Ishikawa (cell line): Measurements from ENCODE around the gene PCDHGA6.
"Not testable (repeated sequence)": the region's sequence is repeated elsewhere in the genome, so short reads cannot be mapped to it uniquely, and the experiment has no call there.

Source experiments
- CREB1 ChIP-seq: IDR thresholded peaks from 2 replicates; pipeline ENCODE4 v1.6.1; 2012; ENCODE audit warnings: low read depth
- EGR1 ChIP-seq: IDR thresholded peaks from 2 replicates; pipeline ENCODE4 v1.6.1; 2012
- EP300 ChIP-seq: IDR thresholded peaks from 2 replicates; pipeline ENCODE4 v1.6.1; 2012; ENCODE audit warnings: borderline replicate concordance
- FOXM1 ChIP-seq: IDR thresholded peaks from 2 replicates; pipeline ENCODE4 v1.6.1; 2012; ENCODE audit warnings: low read depth, borderline replicate concordance
- MAX ChIP-seq: IDR thresholded peaks from 2 replicates; pipeline ENCODE4 v1.6.1; 2012
- REST ChIP-seq: IDR thresholded peaks from 2 replicates; pipeline ENCODE4 v1.6.1; 2012; ENCODE audit warnings: low read depth, mild to moderate bottlenecking
- TAF1 ChIP-seq: IDR thresholded peaks from 2 replicates; pipeline ENCODE4 v1.6.1; 2012; ENCODE audit warnings: low read depth, mild to moderate bottlenecking
- TCF12 ChIP-seq: IDR thresholded peaks from 2 replicates; pipeline ENCODE4 v1.6.1; 2012; ENCODE audit warnings: low read depth
- TEAD4 ChIP-seq: IDR thresholded peaks from 2 replicates; pipeline ENCODE4 v1.6.1; 2012
- USF1 ChIP-seq: IDR thresholded peaks from 2 replicates; pipeline ENCODE4 v1.6.1; 2012
- YY1 ChIP-seq: IDR thresholded peaks from 2 replicates; pipeline ENCODE4 v1.6.1; 2012; ENCODE audit warnings: low read depth
- ZBTB7A ChIP-seq: IDR thresholded peaks from 2 replicates; pipeline ENCODE4 v1.6.1; 2012; ENCODE audit warnings: low read depth

GRCh38 chr5:141387557-141388311, 14.0 kb downstream of the PCDHGA6 start, which contains the start of gene PCDHGB4:
- not testable (repeated sequence) for TF ChIP-seq REST, ZBTB7A, CREB1, FOXM1, USF1, EGR1, YY1, MAX, TCF12, EP300, TEAD4, TAF1
